Astrocyte (in vitro differentiated cells and primary cell): Measurements from ENCODE around the gene RFX1. TPM values are rescaled to one million over a fixed set of nuclear protein-coding genes. Genes with fewer than 3 reads are reported as not detected.

Experiments
- DNase-seq: peaks from one replicate; pipeline ENCODE4 v3.0.0-alpha.2; 2010; ENCODE audit warnings: low read depth
- FAIRE-seq: peaks from 2 replicates; lab custom pipeline; 2011; peaks lifted over from hg19 to GRCh38; lab: Jason Lieb, UNC
- H2AFZ ChIP-seq: 2 replicates; pipeline ENCODE4 v1.6.0; 2012; ENCODE audit warnings: low read depth, low read length, inconsistent platforms
- H3K27ac ChIP-seq: 2 replicates; pipeline ENCODE4 v1.5.1; 2011; ENCODE audit warnings: low read depth, low read length, inconsistent platforms
- H3K27me3 ChIP-seq: 2 replicates; pipeline ENCODE4 v1.6.0; 2011; ENCODE audit warnings: low read length, inconsistent platforms; ENCODE audit not compliant: insufficient read depth
- H3K36me3 ChIP-seq: 2 replicates; pipeline ENCODE4 v1.5.1; 2011; ENCODE audit warnings: low read length, inconsistent platforms; ENCODE audit not compliant: insufficient read depth
- H3K4me1 ChIP-seq: 2 replicates; pipeline ENCODE4 v1.5.1; 2011; ENCODE audit warnings: low read length, inconsistent platforms; ENCODE audit not compliant: insufficient read depth
- H3K4me2 ChIP-seq: 2 replicates; pipeline ENCODE4 v1.6.0; 2012; ENCODE audit warnings: low read length, inconsistent platforms
- H3K4me3 ChIP-seq: 2 replicates; pipeline ENCODE4 v1.5.1; 2011; ENCODE audit warnings: low read depth, mild to moderate bottlenecking, low read length, inconsistent platforms; ENCODE audit not compliant: insufficient read depth
- H3K79me2 ChIP-seq: 2 replicates; pipeline ENCODE4 v1.6.0; 2012; ENCODE audit warnings: mild to moderate bottlenecking, low read length, inconsistent platforms; ENCODE audit not compliant: insufficient read depth
- H3K9ac ChIP-seq: 2 replicates; pipeline ENCODE4 v1.6.0; 2012; ENCODE audit warnings: mild to moderate bottlenecking, low read length, inconsistent platforms
- H3K9me3 ChIP-seq: 2 replicates; pipeline ENCODE4 v1.5.1; 2012; ENCODE audit warnings: low read depth, mild to moderate bottlenecking, low read length, inconsistent platforms; ENCODE audit not compliant: insufficient read depth
- H4K20me1 ChIP-seq: 2 replicates; pipeline ENCODE4 v1.6.0; 2012; ENCODE audit warnings: low read length, inconsistent platforms; ENCODE audit not compliant: insufficient read depth
- H3K27ac Mint-ChIP-seq: one replicate; pipeline ENCODE4 v1.8.0; 2021; ENCODE audit warnings: mild to moderate bottlenecking, mixed read lengths; ENCODE audit not compliant: unreplicated experiment
- H3K27me3 Mint-ChIP-seq: one replicate; pipeline ENCODE4 v1.8.0; 2021; ENCODE audit warnings: low read depth, mixed read lengths; ENCODE audit not compliant: unreplicated experiment
- H3K36me3 Mint-ChIP-seq: one replicate; pipeline ENCODE4 v1.8.0; 2021; ENCODE audit warnings: low read depth, mixed read lengths; ENCODE audit not compliant: unreplicated experiment
- H3K4me1 Mint-ChIP-seq: one replicate; pipeline ENCODE4 v1.8.0; 2021; ENCODE audit warnings: low read depth, mixed read lengths; ENCODE audit not compliant: unreplicated experiment
- H3K4me3 Mint-ChIP-seq: one replicate; pipeline ENCODE4 v1.8.0; 2021; ENCODE audit warnings: mild to moderate bottlenecking, moderate library complexity, mixed read lengths; ENCODE audit not compliant: unreplicated experiment
- H3K9me3 Mint-ChIP-seq: one replicate; pipeline ENCODE4 v1.8.0; 2021; ENCODE audit warnings: mild to moderate bottlenecking, mixed read lengths; ENCODE audit not compliant: unreplicated experiment
- CTCF ChIP-seq: IDR thresholded peaks from 2 replicates; pipeline ENCODE4 v1.5.1; 2011; ENCODE audit warnings: low read depth, mild to moderate bottlenecking, inconsistent platforms, low read length, moderate library complexity; ENCODE audit not compliant: insufficient read depth
- EZH2 ChIP-seq: IDR thresholded peaks from 2 replicates; pipeline ENCODE4 v1.6.1; 2012; ENCODE audit warnings: mild to moderate bottlenecking, low read length, inconsistent platforms; ENCODE audit not compliant: insufficient read depth
- total RNA-seq: library from RNA; stranded (reverse); gene quantifications from 2 replicates; pipeline ENCODE4 v1.2.1, GENCODE V29; 2021

Gene RFX1
- total RNA-seq, 1 donor from 2014 or later, result 11.8 TPM

GRCh38 chr19:13930402-13930801 is 75.7 kb downstream of the RFX1 start:
- Histone ChIP-seq H3K9me3 (no peaks in the 10 kb centered on the region), H3K9ac (no peak overlapping the region), H4K20me1 (peaks cover 7% of the 10 kb centered on the region), H2AFZ (no peak overlapping the region), H3K27ac (no peak overlapping the region), H3K4me2 (no peak overlapping the region), H3K4me3 (no peak overlapping the region), H3K36me3 (no peaks in the 10 kb centered on the region), H3K79me2 (no peaks in the 10 kb centered on the region), H3K27me3 (peaks cover 4% of the 10 kb centered on the region), H3K4me1 (no peaks in the 10 kb centered on the region)
- no peak overlapping the region for H3K4me3 Mint-ChIP-seq
- no peaks in the 10 kb centered on the region for H3K4me1 Mint-ChIP-seq
- TF ChIP-seq EZH2, result no peak
- TF ChIP-seq CTCF, result no peak
- H3K36me3 Mint-ChIP-seq, result peaks cover 15% of the 10 kb centered on the region
- FAIRE-seq, result no peak
- no peak overlapping the region for H3K27ac Mint-ChIP-seq
- peaks cover 7% of the 10 kb centered on the region for H3K27me3 Mint-ChIP-seq
- peaks cover 2% of the 10 kb centered on the region for H3K9me3 Mint-ChIP-seq
- DNase-seq, result no peak

GRCh38 chr19:13929956-13930355 is 76.2 kb downstream of the RFX1 start:
- Mint-ChIP-seq H3K36me3 (peaks cover 15% of the 10 kb centered on the region), H3K9me3 (peaks cover 2% of the 10 kb centered on the region), H3K4me1 (no peaks in the 10 kb centered on the region), H3K27ac (no peak overlapping the region), H3K27me3 (peaks cover 7% of the 10 kb centered on the region), H3K4me3 (no peak overlapping the region)
- Histone ChIP-seq H3K27me3 (peaks cover 4% of the 10 kb centered on the region), H3K9ac (no peak overlapping the region), H3K9me3 (no peaks in the 10 kb centered on the region), H3K36me3 (peaks cover under 1% of the 10 kb centered on the region), H3K4me2 (no peak overlapping the region), H2AFZ (no peak overlapping the region), H3K79me2 (no peaks in the 10 kb centered on the region), H3K4me1 (no peaks in the 10 kb centered on the region), H4K20me1 (peaks cover 6% of the 10 kb centered on the region), H3K4me3 (no peak overlapping the region), H3K27ac (no peak overlapping the region)
- no peak for DNase-seq
- TF ChIP-seq EZH2 (no peak), CTCF (no peak)
- no peak for FAIRE-seq

- Histone ChIP-seq H3K36me3 (peaks cover 3% of the 10 kb centered on the region), H3K4me2 (no peak overlapping the region), H2AFZ (no peak overlapping the region), H4K20me1 (no peaks in the 10 kb centered on the region), H3K79me2 (no peaks in the 10 kb centered on the region), H3K27me3 (no peaks in the 10 kb centered on the region), H3K4me3 (no peak overlapping the region), H3K4me1 (no peaks in the 10 kb centered on the region), H3K27ac (no peak overlapping the region), H3K9me3 (no peaks in the 10 kb centered on the region), H3K9ac (no peak overlapping the region)
- H3K4me3 Mint-ChIP-seq, result no peak overlapping the region
- no peak for FAIRE-seq
- DNase-seq, result no peak
- H3K36me3 Mint-ChIP-seq, result peaks cover 15% of the 10 kb centered on the region
- no peaks in the 10 kb centered on the region for H3K4me1 Mint-ChIP-seq
- TF ChIP-seq EZH2 (no peak), CTCF (no peak)
- no peak overlapping the region for H3K27ac Mint-ChIP-seq
- H3K27me3 Mint-ChIP-seq, result peaks cover 7% of the 10 kb centered on the region
- peaks cover 2% of the 10 kb centered on the region for H3K9me3 Mint-ChIP-seq
These were observed 76.8 kb downstream of the RFX1 start for GRCh38 chr19:13929340-13929739.
